GM12878 (cell line): Measurements from ENCODE around the gene CD9. TPM values are rescaled to one million over a fixed set of nuclear protein-coding genes. Genes with fewer than 3 reads are reported as not detected.

ENCODE experiments used
- ATAC-seq: fragments of 200-7000 bp; cut with Tn5 transposase; 3 replicates; pipeline ENCODE4 v1.9.1; 2020; ENCODE audit warnings: mild to moderate bottlenecking, moderate library complexity
- BruUV-seq: library from RNA; stranded (reverse); fragments of 400-500 nt; replicated peaks from 2 replicates; lab custom pipeline; 2021; lab: Mats Ljungman, UMichigan
- CTCF ChIA-PET: fragments of 300-600 bp; sonication (Branson Sonifier 250); formaldehyde crosslinking; extraction: SDS; loops from one replicate; lab custom pipeline; 2021; ENCODE audit warnings: inconsistent platforms; lab: Yijun Ruan, JAX
- POLR2A ChIA-PET: fragments of 350-600 bp; formaldehyde crosslinking; extraction: SDS; loops from one replicate; lab custom pipeline; 2021; ENCODE audit warnings: inconsistent platforms; lab: Charles Lee
- RAD21 ChIA-PET: fragments of 300-600 bp; sonication (Branson Sonifier 250); formaldehyde crosslinking; loops from one replicate; lab custom pipeline; 2023; ENCODE audit warnings: antibody characterized with exemption; ENCODE audit not compliant: unreplicated experiment; lab: Charles Lee
- SMC1A ChIA-PET: fragments of 300-600 bp; sonication (Branson Sonifier 250); formaldehyde crosslinking; loops from one replicate; lab custom pipeline; 2023; ENCODE audit not compliant: unreplicated experiment, uncharacterized antibody; lab: Charles Lee
- DNase-seq: peaks from one replicate; pipeline ENCODE4 v3.0.0-alpha.2; 2011; ENCODE audit warnings: low read depth, low spot score
- FAIRE-seq: peaks from 3 replicates; lab custom pipeline; 2011; peaks lifted over from hg19 to GRCh38; lab: Jason Lieb, UNC
- H2AFZ ChIP-seq: 2 replicates; pipeline ENCODE4 v1.6.0; 2011; ENCODE audit warnings: low read depth, low read length, control low read depth; ENCODE audit not compliant: control insufficient read depth
- H3K27ac ChIP-seq: 2 replicates; pipeline ENCODE4 v1.5.1; 2011; ENCODE audit warnings: control low read depth; ENCODE audit not compliant: control insufficient read depth, insufficient read depth
- H3K27me3 ChIP-seq, 2 experiments: replicated peaks in 1 of 2; 2 replicates each; pipeline versions ENCODE4 v1.6.0 to v1.6.1; 2011; ENCODE audit warnings: low read length in 1 of 2; ENCODE audit not compliant: control insufficient read depth in 2 of 2, insufficient read depth in 2 of 2
- H3K36me3 ChIP-seq, 2 experiments: 2 replicates each; pipeline ENCODE4 v1.5.1; 2011; ENCODE audit warnings: low read length in 1 of 2; ENCODE audit not compliant: control insufficient read depth in 2 of 2, insufficient read depth in 2 of 2
- H3K4me1 ChIP-seq: 2 replicates; pipeline ENCODE4 v1.6.1; 2011; ENCODE audit warnings: mild to moderate bottlenecking, low read length, moderate library complexity, mixed read lengths; ENCODE audit not compliant: control insufficient read depth, insufficient read depth
- H3K4me2 ChIP-seq: 2 replicates; pipeline ENCODE4 v1.6.0; 2011; ENCODE audit warnings: control low read depth; ENCODE audit not compliant: control insufficient read depth, insufficient read depth
- H3K4me3 ChIP-seq: fragments of 200-600 bp; sonication (generic); 2 replicates; pipeline ENCODE4 v1.5.1; 2016
- H3K79me2 ChIP-seq: 2 replicates; pipeline ENCODE4 v1.6.0; 2011; ENCODE audit warnings: low read length; ENCODE audit not compliant: control insufficient read depth, insufficient read depth
- H3K9ac ChIP-seq: 2 replicates; pipeline ENCODE4 v1.8.0; 2011; ENCODE audit warnings: low read length, control low read depth, mixed read lengths; ENCODE audit not compliant: control insufficient read depth, insufficient read depth
- H3K9me3 ChIP-seq: replicated peaks from 3 replicates; pipeline ENCODE4 v1.5.1; 2011; ENCODE audit warnings: mild to moderate bottlenecking, low read length; ENCODE audit not compliant: control insufficient read depth, insufficient read depth
- H4K20me1 ChIP-seq: 2 replicates; pipeline ENCODE4 v1.6.0; 2011; ENCODE audit not compliant: control insufficient read depth, insufficient read depth
- BMI1 ChIP-seq: fragments of 450-650 bp; IDR thresholded peaks from 2 replicates; pipeline ENCODE4 v1.6.1; 2016; ENCODE audit warnings: mild to moderate bottlenecking, moderate library complexity, borderline replicate concordance
- DPF2 ChIP-seq: fragments of 450-650 bp; IDR thresholded peaks from 2 replicates; pipeline ENCODE4 v1.6.1; 2017; ENCODE audit warnings: mild to moderate bottlenecking
- GATAD2B ChIP-seq: fragments of 450-650 bp; conservative IDR thresholded peaks from 2 replicates; pipeline ENCODE4 v1.6.1; 2017; ENCODE audit warnings: low read depth, mild to moderate bottlenecking, moderate library complexity
- HCFC1 ChIP-seq: fragments of 150-350 bp; IDR thresholded peaks from 2 replicates; pipeline ENCODE4 v1.6.1; 2014; ENCODE audit warnings: low read length
- HDGF ChIP-seq: fragments of 450-650 bp; IDR thresholded peaks from 2 replicates; pipeline ENCODE4 v1.6.1; 2016; ENCODE audit warnings: antibody characterized with exemption
- MYB ChIP-seq: fragments of 150-350 bp; IDR thresholded peaks from 2 replicates; pipeline ENCODE4 v1.6.1; 2014; ENCODE audit warnings: mild to moderate bottlenecking, low read depth, low read length, borderline replicate concordance
- NR2C2 ChIP-seq: IDR thresholded peaks from 2 replicates; pipeline ENCODE4 v1.6.1; 2011; ENCODE audit warnings: borderline replicate concordance, low read depth; ENCODE audit not compliant: control insufficient read depth, insufficient read length
- NR2F1 ChIP-seq: fragments of 450-650 bp; conservative IDR thresholded peaks from 2 replicates; pipeline ENCODE4 v1.6.1; 2017; ENCODE audit warnings: mild to moderate bottlenecking
- PAX5 ChIP-seq: IDR thresholded peaks from 2 replicates; pipeline ENCODE4 v1.6.1; 2011; ENCODE audit warnings: low read depth, low read length, borderline replicate concordance
- RUNX3 ChIP-seq: IDR thresholded peaks from 2 replicates; pipeline ENCODE4 v1.6.1; 2012; ENCODE audit warnings: low read length, inconsistent platforms
- SMARCA5 ChIP-seq: fragments of 450-650 bp; IDR thresholded peaks from 2 replicates; pipeline ENCODE4 v1.6.1; 2017; ENCODE audit warnings: mild to moderate bottlenecking
- STAT1 ChIP-seq: fragments of 450-650 bp; conservative IDR thresholded peaks from 2 replicates; pipeline ENCODE4 v1.6.1; 2014; ENCODE audit warnings: antibody characterized with exemption, mild to moderate bottlenecking
- ZBED1 ChIP-seq: IDR thresholded peaks from 2 replicates; pipeline ENCODE4 v1.6.1; 2016; ENCODE audit warnings: borderline replicate concordance
- WGBS: methylation state at CpG from one replicate; pipeline ENCODE4 v1.1.6; 2016; ENCODE audit warnings: low lambda C conversion rate; ENCODE audit not compliant: insufficient replicate concordance, insufficient coverage; ENCODE audit errors: missing lambda C conversion rate; 5-methylcytosine and 5-hydroxymethylcytosine counted together
- in situ Hi-C: fragments of 300-500 bp; cut with MboI; formaldehyde crosslinking; loops from 9 replicates; pipeline ENCODE4 v1.14.3; 2018; ENCODE audit warnings: mixed read lengths
- intact Hi-C: fragments of 100-400 bp; cut with micrococcal nuclease; formaldehyde crosslinking; loops from one replicate; pipeline ENCODE4 v1.14.2; 2022; ENCODE audit not compliant: unreplicated experiment
- polyA plus RNA-seq, 11 experiments: library from polyadenylated mRNA; depleted of rRNA in 4 of 11; unstranded in 6 of 11; stranded (reverse) in 5 of 11; fragments of >200 nt; fragmentation: Nextera tagmentation in 4 of 11; fragmentation: Illumina TruSeq in 1 of 11; extraction: Ambion mirVana in 4 of 11; extraction: Trizol in 1 of 11; gene quantifications; 1 replicate in 1 of 11; 2 replicates in 10 of 11; pipeline versions ENCODE4 v1.2.1 to v1.2.3, GENCODE V29; 2011 to 2016; ENCODE audit warnings: inconsistent platforms in 2 of 11, missing spikeins in 2 of 11, low read depth in 1 of 11
- total RNA-seq, 4 experiments: library from RNA; depleted of rRNA in 3 of 4; stranded (reverse); fragments of >200 nt in 3 of 4; fragmentation: Illumina TruSeq in 1 of 4; extraction: Trizol in 1 of 4; gene quantifications; 2 replicates each; pipeline versions ENCODE4 v1.2.1 to v1.2.3, GENCODE V29; 2013 to 2021
- TF ChIP-seq, protein P1 (sequence below): fragments of 450-650 bp; IDR thresholded peaks from 2 replicates; pipeline ENCODE4 v1.6.1; 2016; ENCODE audit warnings: mild to moderate bottlenecking
- TF ChIP-seq, protein P2 (sequence below): fragments of 450-650 bp; conservative IDR thresholded peaks from 2 replicates; pipeline ENCODE4 v1.6.1; 2017; ENCODE audit warnings: mild to moderate bottlenecking, moderate library complexity
- TF ChIP-seq, protein P3 (sequence below): fragments of 450-650 bp; formaldehyde crosslinking; IDR thresholded peaks from 2 replicates; pipeline ENCODE4 v1.4.0; 2022; ENCODE audit warnings: mild to moderate bottlenecking, moderate library complexity

The CD9 gene
- total and polyA plus RNA-seq, 10 of the 15 experiments (the other 5 are each of a cell fraction or from before 2014, with no cell fraction given), result 4.8 to 29.9 (median 9.7) TPM

DNA sequence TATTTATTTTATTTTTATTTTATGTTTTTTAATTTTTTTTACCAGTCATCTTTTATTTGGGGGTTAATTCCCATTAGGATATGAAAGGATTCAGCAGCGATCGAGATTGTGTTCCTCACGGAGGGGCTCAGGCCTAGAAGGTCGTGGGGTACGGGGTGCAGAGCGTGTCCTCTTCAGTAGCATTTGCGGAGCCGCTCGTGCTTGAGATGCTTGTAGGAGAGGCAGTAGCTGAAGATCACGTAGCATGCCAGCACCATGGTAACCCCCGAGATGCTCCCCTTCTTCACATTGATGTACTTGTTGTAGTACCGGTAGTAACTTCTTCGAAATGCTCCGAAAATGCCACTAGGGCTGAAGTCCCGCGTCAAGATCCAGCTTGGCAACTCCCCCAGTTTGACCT, 69.8 kb downstream of the CD9 start:
- SMC1A ChIA-PET, result no interaction called here
- H3K79me2 ChIP-seq, result no peaks in the 10 kb centered on the region
- no peaks in the 10 kb centered on the region for H3K27me3 ChIP-seq
- no peak for DNase-seq
- WGBS, result 76% methylated on average over 16 of the region's 16 CpGs
- peaks cover 18% of the 10 kb centered on the region for H3K4me1 ChIP-seq
- H4K20me1 ChIP-seq, result no peaks in the 10 kb centered on the region
- TF ChIP-seq NR2F1 (no peak), RUNX3 (no peak), DPF2 (no peak), HCFC1 (no peak), ZBED1 (no peak), PAX5 (no peak), SMARCA5 (no peak), MYB (no peak), NR2C2 (no peak), HDGF (no peak), BMI1 (no peak), GATAD2B (no peak), STAT1 (no peak)
- TF ChIP-seq, protein P1, sequence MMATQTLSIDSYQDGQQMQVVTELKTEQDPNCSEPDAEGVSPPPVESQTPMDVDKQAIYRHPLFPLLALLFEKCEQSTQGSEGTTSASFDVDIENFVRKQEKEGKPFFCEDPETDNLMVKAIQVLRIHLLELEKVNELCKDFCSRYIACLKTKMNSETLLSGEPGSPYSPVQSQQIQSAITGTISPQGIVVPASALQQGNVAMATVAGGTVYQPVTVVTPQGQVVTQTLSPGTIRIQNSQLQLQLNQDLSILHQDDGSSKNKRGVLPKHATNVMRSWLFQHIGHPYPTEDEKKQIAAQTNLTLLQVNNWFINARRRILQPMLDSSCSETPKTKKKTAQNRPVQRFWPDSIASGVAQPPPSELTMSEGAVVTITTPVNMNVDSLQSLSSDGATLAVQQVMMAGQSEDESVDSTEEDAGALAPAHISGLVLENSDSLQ, result no peak
- TF ChIP-seq, protein P2, sequence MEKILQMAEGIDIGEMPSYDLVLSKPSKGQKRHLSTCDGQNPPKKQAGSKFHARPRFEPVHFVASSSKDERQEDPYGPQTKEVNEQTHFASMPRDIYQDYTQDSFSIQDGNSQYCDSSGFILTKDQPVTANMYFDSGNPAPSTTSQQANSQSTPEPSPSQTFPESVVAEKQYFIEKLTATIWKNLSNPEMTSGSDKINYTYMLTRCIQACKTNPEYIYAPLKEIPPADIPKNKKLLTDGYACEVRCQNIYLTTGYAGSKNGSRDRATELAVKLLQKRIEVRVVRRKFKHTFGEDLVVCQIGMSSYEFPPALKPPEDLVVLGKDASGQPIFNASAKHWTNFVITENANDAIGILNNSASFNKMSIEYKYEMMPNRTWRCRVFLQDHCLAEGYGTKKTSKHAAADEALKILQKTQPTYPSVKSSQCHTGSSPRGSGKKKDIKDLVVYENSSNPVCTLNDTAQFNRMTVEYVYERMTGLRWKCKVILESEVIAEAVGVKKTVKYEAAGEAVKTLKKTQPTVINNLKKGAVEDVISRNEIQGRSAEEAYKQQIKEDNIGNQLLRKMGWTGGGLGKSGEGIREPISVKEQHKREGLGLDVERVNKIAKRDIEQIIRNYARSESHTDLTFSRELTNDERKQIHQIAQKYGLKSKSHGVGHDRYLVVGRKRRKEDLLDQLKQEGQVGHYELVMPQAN, result no peak
- TF ChIP-seq, protein P3, sequence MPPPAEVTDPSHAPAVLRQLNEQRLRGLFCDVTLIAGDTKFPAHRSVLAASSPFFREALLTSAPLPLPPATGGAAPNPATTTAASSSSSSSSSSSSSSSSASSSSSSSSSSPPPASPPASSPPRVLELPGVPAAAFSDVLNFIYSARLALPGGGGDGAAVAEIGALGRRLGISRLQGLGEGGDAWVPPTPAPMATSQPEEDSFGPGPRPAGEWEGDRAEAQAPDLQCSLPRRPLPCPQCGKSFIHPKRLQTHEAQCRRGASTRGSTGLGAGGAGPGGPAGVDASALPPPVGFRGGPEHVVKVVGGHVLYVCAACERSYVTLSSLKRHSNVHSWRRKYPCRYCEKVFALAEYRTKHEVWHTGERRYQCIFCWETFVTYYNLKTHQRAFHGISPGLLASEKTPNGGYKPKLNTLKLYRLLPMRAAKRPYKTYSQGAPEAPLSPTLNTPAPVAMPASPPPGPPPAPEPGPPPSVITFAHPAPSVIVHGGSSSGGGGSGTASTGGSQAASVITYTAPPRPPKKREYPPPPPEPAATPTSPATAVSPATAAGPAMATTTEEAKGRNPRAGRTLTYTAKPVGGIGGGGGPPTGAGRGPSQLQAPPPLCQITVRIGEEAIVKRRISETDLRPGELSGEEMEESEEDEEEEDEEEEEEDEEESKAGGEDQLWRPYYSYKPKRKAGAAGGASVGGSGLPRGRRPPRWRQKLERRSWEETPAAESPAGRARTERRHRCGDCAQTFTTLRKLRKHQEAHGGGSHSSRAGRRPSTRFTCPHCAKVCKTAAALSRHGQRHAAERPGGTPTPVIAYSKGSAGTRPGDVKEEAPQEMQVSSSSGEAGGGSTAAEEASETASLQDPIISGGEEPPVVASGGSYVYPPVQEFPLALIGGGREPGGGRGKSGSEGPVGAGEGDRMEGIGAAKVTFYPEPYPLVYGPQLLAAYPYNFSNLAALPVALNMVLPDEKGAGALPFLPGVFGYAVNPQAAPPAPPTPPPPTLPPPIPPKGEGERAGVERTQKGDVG (CRISPR knock-in tag), result no peak
- H3K27ac ChIP-seq, result no peak overlapping the region
- ATAC-seq, result no peak
- no peak for FAIRE-seq
- RAD21 ChIA-PET, result interaction anchor here (1.3 kb wide), 1 partner anchor 40 kb away, joined by 3 read pairs; no protein-coding TSS in a partner anchor
- no peak overlapping the region for H3K4me2 ChIP-seq
- no peak overlapping the region for H3K4me3 ChIP-seq
- H3K36me3 ChIP-seq, result no peaks in the 10 kb centered on the region
- H2AFZ ChIP-seq, result no peak overlapping the region
- no peak overlapping the region for H3K9ac ChIP-seq
- no TSS peak for BruUV-seq
- POLR2A ChIA-PET, result no interaction called here
- no peaks in the 10 kb centered on the region for H3K9me3 ChIP-seq
- intact Hi-C loops, result loop anchor here (5.0 kb wide), 1 partner anchor 38 kb away; no protein-coding TSS in a partner anchor
- in situ Hi-C loops, result no loop called here
- CTCF ChIA-PET, result interaction anchor here (1.6 to 4.3 kb wide), 2 partner anchors 9 to 14 kb away, joined by 3 to 17 read pairs; no protein-coding TSS in a partner anchor
